GM19455 (cell line): ENCODE results near the gene PNLIPRP2.

ENCODE experiments used
- ATAC-seq: cut with Tn5 transposase; IDR thresholded peaks from one replicate; pipeline ENCODE4 v1.9.1; 2021; ENCODE audit not compliant: unreplicated experiment

Gene PNLIPRP2

GRCh38 chr10:116679351-116679750 is 58.6 kb downstream of the PNLIPRP2 start:
- ATAC-seq = no peak

DNA sequence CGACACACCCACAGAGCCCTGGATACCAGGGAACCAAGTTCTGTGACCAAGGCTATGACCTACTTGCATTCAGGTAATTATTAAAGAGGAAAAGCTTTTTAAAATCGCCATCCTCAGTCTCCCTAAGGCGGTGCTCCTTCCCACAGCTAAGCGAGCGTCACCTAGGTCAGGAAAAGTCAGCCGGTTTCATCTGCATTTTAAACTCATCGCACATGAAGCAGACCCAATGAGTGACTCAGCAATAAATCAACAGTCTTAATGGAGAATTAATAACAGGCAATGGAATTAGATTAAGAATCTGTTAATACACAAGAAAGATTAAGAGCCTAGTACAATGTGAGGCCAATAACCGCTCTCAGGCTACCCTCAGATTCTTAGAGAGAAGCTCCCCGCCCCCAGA is 62.4 kb downstream of the PNLIPRP2 start:
- no peak for ATAC-seq

DNA sequence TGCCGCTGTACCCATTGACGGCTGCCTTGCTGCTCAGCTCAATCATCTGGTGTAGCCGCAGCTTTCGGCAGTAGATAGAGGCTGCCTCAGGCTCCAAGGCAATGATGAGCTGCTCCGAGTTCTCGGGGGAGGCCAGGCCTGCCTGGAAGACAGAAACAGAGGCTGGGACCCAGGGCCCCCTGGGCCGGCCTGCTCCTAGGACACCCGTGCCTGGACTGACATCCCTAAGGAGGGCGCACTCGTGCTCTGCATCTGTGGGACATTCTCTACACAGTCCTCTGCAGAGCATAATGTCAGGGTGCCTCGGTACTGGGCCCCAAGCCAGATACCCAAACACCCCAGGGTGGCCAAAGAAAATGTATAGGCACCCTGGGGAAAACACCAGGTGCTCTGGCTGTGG is 63.1 kb downstream of the PNLIPRP2 start:
- ATAC-seq = no peak

DNA sequence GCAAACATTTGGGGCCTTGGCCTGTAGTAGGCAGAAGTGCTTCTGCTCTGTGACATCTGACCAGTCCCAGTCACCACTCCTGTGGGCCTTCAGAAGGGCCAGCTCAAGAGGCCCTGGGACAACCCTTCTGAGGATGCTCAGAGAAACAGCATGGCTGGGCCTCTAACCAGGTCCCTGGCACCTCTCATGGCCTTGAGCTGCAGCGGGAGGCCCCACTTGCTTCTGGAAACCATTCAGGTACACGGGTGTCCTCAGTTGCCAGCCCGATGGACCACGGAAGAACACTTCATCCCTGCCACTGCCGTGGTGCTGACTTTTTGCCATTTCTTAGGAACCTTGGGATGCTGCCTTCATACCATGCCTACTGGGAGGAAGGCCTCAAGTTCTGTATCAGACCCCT is 64.0 kb downstream of the PNLIPRP2 start:
- ATAC-seq = no peak

DNA sequence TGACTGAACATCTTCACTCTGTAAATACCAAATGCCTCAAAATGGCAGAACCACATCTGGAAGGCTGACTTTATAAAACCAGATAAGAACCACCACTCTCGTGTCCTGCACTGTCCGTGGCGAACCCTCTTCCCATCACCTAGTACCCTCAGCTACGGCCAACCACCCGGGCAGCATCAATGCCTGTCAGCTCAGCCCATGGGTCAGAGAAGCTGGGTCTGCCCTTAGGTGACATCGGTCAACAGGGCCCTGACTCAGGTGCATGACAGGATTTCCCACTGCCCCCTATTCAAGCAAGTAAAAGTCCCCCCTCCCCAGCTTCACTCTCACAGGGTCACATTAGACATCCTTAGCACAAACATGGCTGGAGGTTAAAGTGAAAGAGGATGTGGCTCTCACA is 65.1 kb downstream of the PNLIPRP2 start:
- no peak for ATAC-seq

- ATAC-seq = no peak
Observed at GRCh38 chr10:116686632-116687031, 65.9 kb downstream of the PNLIPRP2 start.

- no peak for ATAC-seq
Observed at GRCh38 chr10:116687633-116688032, 66.9 kb downstream of the PNLIPRP2 start.

GRCh38 chr10:116688241-116688711 is 67.5 kb downstream of the PNLIPRP2 start:
- ATAC-seq = no peak

DNA sequence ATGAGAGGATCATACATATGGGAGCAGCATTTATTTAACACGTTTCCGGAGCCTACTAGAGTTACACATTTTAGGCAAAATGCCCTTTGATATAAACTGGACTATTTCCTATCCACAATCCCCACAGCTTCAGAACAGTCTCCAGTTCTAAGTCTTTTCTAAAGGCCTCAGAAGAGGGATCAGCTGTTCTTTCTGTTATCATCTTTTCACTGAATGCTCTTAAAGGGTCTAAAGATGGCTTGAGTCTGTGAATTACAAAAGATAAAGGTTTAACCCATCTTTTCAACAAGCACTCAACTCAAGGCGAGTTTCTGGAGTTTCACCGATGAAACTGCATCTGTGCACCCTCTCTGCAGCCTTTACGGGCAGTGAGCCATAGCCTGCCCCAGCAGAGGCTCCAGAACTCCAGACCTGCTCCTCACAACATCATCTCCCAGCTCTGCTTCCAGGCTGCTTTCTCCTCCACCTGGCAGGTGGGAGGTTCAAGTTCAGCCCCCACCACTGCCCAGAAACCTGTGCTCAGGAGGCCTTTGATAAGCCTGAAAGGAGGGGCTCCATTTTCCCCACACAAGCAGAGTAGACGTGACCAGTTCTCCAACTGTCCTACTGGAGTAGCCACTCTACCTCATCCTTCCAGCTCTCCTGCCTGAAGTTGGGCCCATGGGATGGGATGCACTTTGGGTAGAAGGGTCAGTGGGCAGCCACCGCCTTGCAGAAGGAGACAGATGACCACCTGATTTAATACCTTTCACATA is 68.2 kb downstream of the PNLIPRP2 start:
- no peak for ATAC-seq

- no peak for ATAC-seq
Observed at GRCh38 chr10:116689744-116690143, 69.0 kb downstream of the PNLIPRP2 start.

DNA sequence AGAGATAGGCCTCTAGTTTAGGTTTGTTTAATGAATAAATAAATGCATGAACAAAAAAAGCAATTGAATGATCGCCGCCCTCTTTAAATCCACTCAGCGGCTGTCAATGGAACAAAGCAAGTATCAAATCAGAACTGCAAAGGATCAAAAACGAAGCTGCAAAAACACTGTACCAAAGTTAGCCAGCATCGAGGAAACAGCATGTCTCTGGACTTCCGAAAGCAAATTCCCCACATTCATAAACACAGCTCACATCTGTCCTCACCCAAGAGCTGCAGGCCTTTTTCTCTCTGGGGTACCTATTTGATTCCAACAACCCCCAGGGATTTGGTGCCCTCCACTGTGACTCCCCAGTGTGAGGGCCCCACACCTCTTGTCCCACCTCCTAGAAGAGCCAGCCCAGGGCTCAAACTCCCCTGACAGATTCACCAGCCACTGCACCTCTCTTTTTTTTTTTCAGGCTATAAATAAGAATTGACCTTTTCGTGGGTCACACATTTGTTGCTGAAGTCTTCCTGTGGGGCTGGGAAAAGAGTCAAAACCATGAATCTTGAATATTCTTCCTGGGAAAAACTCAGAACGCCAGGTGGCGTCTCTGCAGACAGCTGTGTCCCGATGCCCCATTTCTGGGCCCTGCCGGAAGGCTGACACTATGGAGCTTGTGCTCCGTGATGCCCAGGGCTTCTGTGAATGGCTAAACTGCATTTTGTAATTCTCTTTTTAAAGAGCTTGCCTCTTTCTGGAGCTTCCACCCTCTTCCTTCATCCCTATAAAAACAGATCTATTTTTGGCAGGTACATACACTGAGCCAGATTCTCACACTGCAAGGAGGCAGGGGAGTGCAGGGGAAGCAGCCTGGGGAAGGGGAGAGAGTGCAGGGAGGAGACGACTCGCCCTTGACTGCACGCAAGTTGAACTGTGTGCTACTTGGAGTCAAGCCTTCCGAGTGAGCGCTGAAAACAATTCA is 69.9 kb downstream of the PNLIPRP2 start:
- ATAC-seq = no peak

- no peak for ATAC-seq
Observed at GRCh38 chr10:116691635-116692034, 70.9 kb downstream of the PNLIPRP2 start.

DNA sequence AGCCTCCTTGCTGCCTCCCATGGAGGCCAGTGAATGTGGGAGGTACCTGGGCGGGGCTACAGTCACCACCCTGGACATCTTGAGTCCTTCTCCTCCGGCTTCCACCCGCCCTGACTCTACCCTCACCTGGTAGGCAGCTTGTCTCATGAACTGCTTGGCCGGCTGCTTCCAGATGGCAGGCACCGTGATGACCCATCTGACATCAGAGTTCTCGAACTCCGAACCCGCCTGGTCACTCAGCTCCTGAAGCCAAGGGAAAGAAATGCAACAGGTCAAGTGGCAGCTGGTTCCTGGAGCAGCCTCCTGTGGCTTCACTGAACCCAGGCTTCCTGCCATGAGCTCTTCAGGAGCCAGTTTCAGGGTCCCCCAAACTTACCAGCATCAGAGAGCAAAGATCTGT is 71.5 kb downstream of the PNLIPRP2 start:
- no peak for ATAC-seq

DNA sequence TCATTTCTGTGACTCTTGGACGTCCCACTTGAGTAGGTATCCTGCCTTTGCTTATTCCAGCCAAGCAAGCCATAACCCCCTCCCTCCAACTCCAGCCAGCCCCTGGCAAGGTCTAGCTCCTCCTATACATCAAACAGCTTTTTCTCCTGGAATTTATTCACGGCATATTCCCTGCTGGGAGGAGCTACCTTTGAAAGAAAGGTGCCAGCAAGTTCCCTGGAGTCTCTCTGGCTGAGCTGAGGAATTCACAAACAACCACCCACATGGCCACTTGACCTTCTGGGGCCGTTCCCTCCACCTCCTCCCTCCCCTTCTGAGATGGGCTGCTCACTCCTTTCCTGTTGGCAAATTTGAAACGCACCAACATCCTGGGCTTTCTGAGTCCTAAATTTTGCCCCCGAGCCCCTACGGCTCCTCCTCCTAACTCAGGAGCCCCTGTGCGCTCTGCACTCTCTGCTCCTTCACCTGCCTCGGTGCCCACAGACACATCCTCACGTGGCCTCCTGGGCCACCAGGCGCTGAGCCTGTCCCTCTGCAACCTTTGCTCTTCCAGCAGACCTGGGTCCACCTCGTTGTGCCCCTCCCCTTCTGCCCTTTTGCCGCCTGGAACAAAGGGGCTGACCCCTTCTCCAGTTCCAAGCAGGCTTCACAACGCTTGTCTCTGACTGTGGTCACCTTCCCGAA is 73.6 kb downstream of the PNLIPRP2 start:
- no peak for ATAC-seq
